ENCODE measurements around the gene SUGCT.

DNA sequence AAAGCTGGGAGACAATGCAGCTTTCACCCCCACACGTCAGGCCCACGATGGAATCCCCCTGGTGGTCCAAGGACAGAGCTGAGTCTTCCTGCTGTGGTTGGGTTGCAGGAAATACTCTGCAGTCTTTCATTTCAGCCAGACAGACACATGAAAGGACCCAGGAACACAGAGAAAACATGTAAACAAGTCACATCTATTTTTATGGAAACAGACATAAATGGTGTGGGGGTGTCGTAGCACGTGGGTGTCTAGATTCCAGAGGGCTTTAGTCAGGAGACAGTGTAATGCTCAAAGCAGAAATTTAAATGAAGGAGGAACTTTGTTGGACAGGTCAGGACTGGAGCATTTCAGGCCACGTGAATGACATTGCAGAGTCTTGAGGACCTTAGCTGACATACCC lies 444.6 kb downstream of the SUGCT start:
- no peak for TF ChIP-seq CTCF (IDR thresholded peaks at IDR 0.05)
- no peak for TF ChIP-seq POLR2A (IDR thresholded peaks at IDR 0.05)
